Erythroblast (primary cell): ENCODE results near the gene ABCA13.

Source experiments
- DNase-seq, 2 experiments: peaks; one replicate each; lab custom pipeline; 2025; lab: John Stamatoyannopoulos, UW
- GATA1 ChIP-seq: IDR thresholded peaks from 2 replicates; pipeline ENCODE4 v1.6.1; 2011; ENCODE audit warnings: low read depth, mild to moderate bottlenecking, control low read depth, low read length, moderate library complexity
- POLR2A ChIP-seq: IDR thresholded peaks from 2 replicates; pipeline ENCODE4 v1.6.1; 2011; ENCODE audit warnings: mild to moderate bottlenecking, low read length

Gene ABCA13

DNA sequence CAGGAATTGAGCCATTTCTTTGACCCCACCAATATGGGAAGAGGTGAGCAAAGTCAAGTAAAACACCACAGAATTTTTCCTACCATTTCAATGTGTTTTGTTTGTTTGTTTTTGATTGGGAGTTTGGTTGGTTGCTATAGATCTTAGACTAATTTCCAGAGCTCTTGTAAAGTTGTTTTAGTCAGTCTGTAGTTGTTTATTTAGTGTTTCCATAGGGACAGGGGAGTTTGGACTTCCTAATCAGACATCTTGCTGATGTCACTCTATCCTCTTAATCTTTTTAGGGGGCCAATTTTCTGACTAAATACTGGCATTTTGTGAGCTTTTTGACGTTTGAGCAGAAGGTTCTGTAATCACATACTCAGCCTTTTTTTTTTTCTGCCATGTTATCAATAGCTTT is 266.9 kb downstream of the ABCA13 start:
- DNase-seq = no peak
- TF ChIP-seq POLR2A (no peak), GATA1 (no peak)

DNA sequence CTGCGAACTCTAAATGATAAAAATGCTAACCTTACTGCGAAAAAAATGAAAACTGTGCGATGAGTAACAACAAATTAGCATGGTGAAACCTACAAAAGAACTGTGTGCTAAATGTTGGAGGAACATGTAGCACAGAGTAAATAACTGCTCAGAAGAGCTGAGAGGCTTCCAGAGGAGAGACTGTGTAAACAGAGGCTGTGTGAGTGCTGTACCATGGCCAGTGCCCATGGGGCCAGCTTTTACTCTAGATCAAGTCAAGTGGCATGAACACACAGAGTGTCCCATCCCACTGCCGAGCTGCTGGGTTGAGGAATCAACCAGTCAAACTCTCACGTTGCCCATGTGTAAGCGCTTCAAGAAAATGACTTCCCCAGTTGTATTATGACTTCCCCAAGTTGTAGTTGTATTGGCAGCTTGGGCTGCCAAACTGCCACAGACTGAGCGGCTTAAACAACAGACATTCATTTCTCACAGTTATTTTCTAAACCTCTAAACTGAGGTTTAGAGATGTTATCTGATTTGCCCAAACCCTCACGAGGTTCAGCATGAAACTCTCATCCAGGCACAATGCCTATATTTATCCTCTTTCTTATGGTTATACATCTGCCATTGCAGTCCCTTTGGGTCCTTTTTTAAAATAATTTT is 270.7 kb downstream of the ABCA13 start:
- DNase-seq = no peak

DNA sequence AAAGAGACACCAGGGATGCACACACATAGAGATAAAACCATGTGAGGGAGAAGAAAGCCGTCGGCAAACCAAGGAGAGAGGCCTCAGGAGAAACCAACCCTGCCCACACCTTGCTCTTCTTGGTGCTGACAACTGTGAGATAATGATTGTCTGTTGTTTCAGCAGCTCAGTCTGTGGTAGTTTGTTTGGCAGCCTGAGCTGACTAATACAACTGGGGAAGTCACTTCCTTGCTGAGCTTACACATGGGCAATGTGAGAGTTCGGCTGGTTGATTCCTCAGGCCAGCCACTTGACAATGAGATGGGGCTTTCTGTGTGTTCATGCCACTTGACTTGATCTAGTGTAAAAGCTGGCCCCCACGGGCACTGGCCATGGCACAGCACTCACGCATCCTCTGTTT is 271.8 kb downstream of the ABCA13 start:
- no peak for DNase-seq
- TF ChIP-seq GATA1 (no peak), POLR2A (no peak)

More for the DNA sequence above, 270.7 kb downstream of the ABCA13 start:
- no peak for TF ChIP-seq POLR2A
- TF ChIP-seq GATA1 = no peak

DNA sequence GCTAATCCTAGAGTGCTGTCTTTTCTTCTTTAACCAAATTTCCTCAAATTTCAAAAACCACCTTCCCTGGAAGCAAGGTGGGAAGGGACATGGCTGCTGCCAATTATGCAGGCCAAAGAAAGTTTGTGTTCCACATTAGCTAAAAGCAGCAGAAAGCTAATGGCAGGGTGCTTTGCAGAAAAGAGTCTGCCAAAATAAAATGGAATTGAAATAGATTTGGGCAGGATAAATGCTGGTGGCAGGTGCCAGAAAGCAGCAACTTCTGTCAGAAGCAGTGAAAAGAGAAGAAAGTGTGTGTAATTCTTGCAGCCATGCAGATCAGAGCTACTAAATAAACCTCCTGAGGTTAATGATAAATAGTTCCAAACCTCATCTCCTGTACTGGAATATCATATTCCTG is 275.5 kb downstream of the ABCA13 start:
- DNase-seq = no peak
- TF ChIP-seq POLR2A (no peak), GATA1 (no peak)

DNA sequence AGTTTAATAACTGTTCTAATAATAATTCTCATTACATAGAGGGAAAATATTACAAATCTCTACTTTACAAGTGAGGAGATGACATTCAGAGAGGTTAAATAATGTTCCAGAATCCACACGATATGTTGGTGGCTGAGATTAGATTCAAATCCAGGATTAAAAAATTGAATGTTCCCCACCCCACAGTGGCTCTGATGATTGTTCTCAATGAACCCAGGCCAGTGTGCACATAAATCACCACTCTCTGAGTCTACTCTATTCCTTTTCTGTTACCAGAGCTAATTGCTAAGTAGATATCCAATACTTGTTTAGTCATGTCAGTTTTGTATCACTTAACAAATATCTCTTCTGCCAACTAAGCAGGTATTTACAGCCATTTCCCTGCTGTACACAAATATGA is 281.0 kb downstream of the ABCA13 start:
- TF ChIP-seq POLR2A (no peak), GATA1 (no peak)
- DNase-seq = no peak

DNA sequence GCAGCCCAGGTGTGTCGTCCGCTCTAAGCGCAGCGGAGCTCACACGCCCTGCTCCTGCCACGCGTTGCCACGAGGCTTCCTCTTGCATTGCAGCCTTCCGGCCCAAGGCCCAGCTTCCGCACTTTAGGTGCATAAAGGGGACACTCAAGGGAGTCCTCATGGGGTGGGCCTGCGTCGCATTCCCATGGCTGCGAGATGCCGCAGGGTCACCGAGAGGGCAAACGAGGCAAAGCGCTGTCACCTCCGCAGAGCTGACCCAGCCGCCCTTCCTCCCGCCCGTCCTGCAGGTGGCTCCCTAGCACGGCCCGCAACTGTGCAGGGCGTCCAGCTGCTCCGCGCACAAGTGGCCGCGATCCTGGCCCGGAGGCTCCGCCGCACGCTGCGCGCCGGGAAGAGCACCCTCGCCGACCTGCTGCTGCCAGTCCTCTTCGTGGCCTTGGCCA is 283.5 kb downstream of the ABCA13 start:
- TF ChIP-seq GATA1 = no peak
- TF ChIP-seq POLR2A = no peak
- DNase-seq = no peak

DNA sequence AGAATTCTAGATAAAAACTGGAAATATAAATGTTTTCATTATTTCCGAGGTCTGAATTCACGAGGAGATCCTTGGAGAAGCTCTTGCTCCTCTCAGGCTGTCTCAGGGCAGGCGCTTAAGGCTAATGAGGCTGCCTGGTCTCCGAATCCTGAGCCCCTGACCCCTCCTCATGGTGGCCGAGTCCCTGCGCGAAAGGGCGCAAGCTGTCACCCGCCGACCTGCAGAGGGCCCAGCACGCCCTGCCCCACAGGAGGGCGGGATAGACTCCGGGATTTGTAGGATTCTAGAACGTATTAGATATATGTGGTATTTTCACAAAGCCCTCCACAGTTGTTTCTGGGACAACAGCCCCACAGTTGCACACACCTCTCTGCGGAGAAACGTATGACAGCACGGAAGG is 284.1 kb downstream of the ABCA13 start:
- DNase-seq = no peak
- TF ChIP-seq POLR2A = no peak

DNA sequence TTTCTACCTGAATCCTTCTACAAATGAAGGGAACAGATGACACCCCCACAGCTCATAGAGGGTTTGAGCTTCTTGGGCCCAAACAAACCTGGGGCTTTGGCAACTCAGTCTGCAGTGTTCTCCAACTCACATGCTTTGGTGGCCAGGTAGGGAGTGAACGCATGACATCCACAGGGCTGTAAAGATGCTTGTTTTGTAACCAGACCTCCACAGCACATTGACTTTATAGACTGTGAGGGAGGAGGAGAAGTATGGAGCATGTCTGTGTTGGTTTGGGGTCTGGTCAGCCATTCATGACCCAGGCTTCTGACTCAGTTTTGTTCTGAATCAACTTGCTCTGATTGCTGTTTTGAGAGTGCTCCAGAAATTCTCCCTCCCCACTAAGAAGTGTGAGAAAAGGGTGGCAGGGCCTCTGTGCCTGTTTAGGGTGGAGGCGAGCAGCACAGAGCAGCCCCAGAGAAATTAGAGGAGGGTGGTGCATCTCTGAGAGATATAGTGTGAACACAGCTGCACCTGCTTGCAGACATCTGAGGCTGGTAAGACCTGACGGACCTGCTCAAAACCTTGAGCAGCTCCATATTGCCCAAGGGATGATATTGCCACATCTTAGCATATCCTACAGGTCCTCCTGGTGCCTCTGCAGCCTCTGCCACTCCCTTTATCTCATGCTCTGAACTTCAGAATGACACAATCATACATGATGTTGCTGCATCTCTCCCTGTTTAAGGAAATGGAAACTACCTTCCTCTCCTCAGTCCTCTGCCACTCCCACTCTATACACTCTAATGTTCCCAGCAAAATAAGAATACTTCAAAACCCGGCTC is 287.7 kb downstream of the ABCA13 start:
- no peak for TF ChIP-seq POLR2A
- TF ChIP-seq GATA1 = no peak
- DNase-seq = no peak

DNA sequence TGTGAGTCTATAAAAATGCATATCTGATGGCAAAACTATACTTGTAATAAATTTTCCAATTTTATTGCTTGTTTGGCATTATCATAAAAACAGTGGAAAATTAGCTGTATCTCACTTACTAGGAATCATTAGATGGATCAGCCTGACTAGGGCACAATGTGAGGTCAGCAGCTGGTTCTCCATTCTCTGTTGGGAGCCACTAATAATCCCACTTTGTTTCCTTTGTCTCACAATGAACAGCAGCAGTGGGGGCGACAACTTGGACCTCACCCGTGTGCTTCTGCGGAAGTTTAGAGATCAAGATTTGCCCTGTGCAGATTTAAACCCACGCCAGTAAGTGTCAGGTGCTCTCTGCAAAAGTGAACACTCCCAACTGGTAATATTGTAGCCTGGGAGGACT is 295.5 kb downstream of the ABCA13 start:
- TF ChIP-seq GATA1 = no peak
- no peak for TF ChIP-seq POLR2A

DNA sequence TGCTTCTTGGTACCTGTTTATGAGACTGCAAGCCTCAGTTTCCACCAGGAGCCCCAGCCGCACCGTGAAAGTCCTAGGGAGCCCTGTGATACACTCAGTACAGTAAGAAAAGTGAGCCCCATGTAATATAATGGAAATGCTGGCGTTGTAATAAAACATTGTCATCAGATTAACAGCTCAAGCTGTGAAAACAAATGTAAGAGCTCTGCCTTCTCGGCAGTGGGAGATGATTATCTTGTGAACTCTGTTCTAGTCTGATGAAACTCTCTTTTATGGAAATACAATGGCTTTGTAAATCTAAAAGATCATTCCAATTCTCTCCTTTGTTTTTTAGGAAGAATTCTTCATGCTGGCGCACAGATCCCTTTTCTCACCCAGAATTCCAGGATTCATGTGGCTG is 299.9 kb downstream of the ABCA13 start:
- DNase-seq = no peak
- TF ChIP-seq GATA1 (no peak), POLR2A (no peak)

More for the DNA sequence above, 295.5 kb downstream of the ABCA13 start:
- DNase-seq = no peak

DNA sequence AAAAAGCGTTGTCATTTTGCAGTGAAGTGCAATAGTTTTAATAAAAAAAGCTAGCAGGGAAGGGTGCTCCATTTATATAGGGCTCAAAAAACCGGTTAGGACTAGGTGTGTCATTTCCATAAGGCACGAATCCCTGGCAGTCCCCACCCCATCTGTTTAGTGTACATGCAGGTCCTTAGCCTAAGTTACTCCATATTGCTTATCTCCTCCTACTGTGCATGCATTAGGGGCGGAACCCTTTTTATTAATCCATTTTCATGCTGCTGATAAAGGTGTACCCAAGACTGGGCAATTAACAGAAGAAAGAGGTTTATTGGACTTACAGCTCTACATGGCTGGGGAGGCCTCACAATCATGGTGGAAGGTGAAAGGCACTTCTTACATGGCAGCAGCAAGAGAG is 301.4 kb downstream of the ABCA13 start:
- no peak for DNase-seq

DNA sequence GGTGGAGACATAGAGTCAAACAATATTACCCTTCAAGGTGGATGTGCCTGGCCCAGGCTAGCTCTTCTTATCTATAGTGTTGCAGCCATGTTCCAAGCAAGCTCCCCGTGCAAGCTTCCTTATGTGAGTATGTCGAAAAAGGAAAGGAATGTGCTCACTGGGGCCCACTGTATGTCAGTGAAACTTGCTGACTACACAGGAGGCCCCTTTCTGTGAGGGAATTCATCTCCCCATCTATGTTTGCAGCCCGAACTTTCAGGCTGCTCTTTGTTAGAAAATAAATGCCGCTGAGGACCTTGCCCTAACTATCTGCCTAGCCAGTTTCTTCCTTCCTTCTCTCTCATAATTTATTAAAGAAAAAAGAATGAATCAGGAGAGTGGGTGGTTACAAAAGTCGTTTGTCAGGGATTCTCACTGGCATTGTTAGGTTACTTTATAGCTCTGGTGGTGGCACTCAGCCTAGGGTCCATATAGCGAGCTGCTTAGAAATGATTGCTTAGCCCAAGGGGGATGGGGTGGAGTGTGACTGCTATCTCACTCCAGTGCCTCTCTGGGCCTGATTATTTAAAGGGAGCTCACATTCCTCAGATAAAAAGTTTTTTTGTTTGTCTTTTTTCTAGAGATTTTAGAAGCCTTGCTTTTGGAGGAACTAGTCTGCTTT is 302.1 kb downstream of the ABCA13 start:
- DNase-seq = no peak
- no peak for TF ChIP-seq GATA1
- no peak for TF ChIP-seq POLR2A

More for the DNA sequence above, 301.4 kb downstream of the ABCA13 start:
- no peak for TF ChIP-seq POLR2A
- TF ChIP-seq GATA1 = no peak

DNA sequence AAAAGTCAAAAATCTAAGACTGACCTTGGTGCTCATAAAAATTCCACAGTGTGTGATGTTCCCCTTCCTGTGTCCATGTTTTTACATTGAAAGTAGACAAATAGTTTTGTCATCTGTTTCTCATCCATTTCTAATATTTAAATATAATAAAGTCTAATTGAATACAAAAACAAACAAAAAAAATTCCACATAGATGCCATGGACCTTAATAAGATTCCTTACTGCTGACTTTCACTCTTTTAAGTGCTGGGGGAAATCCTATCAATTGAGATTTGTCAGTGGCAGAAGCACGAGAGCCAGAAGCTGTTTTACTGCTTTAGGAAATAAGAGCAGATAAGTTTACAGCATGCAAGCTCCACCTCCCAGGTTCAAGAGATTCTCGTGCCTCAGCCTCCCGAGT is 310.0 kb downstream of the ABCA13 start:
- TF ChIP-seq GATA1 (no peak), POLR2A (no peak)
- DNase-seq = no peak

DNA sequence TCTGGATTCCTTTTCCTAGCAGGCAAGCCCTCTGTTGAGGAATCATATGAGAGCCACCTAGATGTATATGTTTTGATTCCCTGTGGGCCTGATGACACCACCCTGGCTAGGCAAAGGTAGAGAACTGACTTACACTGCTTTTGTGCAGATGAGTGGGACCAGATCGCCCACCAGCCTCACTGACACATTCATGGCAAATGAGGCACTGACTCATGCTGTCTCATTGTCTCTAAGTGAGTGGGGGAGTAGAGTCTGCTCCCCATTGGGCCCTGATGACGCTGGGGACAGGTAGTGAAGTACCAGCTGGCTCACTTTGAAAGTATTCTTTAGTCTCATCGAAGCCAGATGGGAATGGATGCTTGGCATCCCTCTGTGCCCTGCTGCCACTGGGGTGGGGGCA is 326.3 kb downstream of the ABCA13 start:
- no peak for DNase-seq
- TF ChIP-seq GATA1 (no peak), POLR2A (no peak)
